Ramos (cell line): ENCODE data around the gene CNN1.
"Not testable (repeated sequence)": the region's sequence is repeated elsewhere in the genome, so short reads cannot be mapped to it uniquely, and the experiment has no call there.

ENCODE experiments used
- in situ Hi-C: fragments of 300-500 bp; cut with MboI; formaldehyde crosslinking; loops from one replicate; pipeline ENCODE4 v1.14.3; 2022; ENCODE audit warnings: low sequenced_read_pairs; ENCODE audit not compliant: unreplicated experiment

The CNN1 gene

GRCh38 chr19:11563532-11563931, 24.9 kb downstream of the CNN1 start:
- in situ Hi-C loops, result no loop called here

- in situ Hi-C loops, result not testable (repeated sequence)
Measured at GRCh38 chr19:11564082-11564807, 25.6 kb downstream of the CNN1 start.

- in situ Hi-C loops, result not testable (repeated sequence)
Measured at GRCh38 chr19:11565649-11565980, 27.0 kb downstream of the CNN1 start.

- in situ Hi-C loops, result no loop called here
Measured at GRCh38 chr19:11566164-11566563, 27.5 kb downstream of the CNN1 start.

- in situ Hi-C loops, result no loop called here
Measured at GRCh38 chr19:11570039-11570462, 31.4 kb downstream of the CNN1 start.

GRCh38 chr19:11573354-11573753, 34.7 kb downstream of the CNN1 start:
- in situ Hi-C loops, result not testable (repeated sequence)

GRCh38 chr19:11573763-11574162, 35.1 kb downstream of the CNN1 start:
- in situ Hi-C loops, result not testable (repeated sequence)

- in situ Hi-C loops, result no loop called here
Measured at GRCh38 chr19:11574689-11575088, 36.0 kb downstream of the CNN1 start.

GRCh38 chr19:11576227-11576626, 37.6 kb downstream of the CNN1 start:
- in situ Hi-C loops, result no loop called here

GRCh38 chr19:11577451-11578257, 39.0 kb downstream of the CNN1 start, which contains the start of gene ACP5:
ACP5 (minus strand) TSS chr19:11577645; CDS start chr19:11577317, 328 bp downstream.
- in situ Hi-C loops, result no loop called here

GRCh38 chr19:11578258-11579142, 39.8 kb downstream of the CNN1 start:
- in situ Hi-C loops, result no loop called here

GRCh38 chr19:11580116-11580515, 41.5 kb downstream of the CNN1 start:
- in situ Hi-C loops, result no loop called here

- in situ Hi-C loops, result no loop called here
Measured at GRCh38 chr19:11581740-11582139, 43.1 kb downstream of the CNN1 start.

- in situ Hi-C loops, result loop anchor here (5.0 kb wide), 1 partner anchor 89 kb away; no protein-coding TSS in a partner anchor
Measured at GRCh38 chr19:11586331-11586730, 47.7 kb downstream of the CNN1 start.

GRCh38 chr19:11587302-11587974, 48.8 kb downstream of the CNN1 start:
- in situ Hi-C loops, result loop anchor here (5.0 kb wide), 1 partner anchor 90 kb away; no protein-coding TSS in a partner anchor

- in situ Hi-C loops, result loop anchor here (5.0 kb wide), 1 partner anchor 91 kb away; no protein-coding TSS in a partner anchor
Measured at GRCh38 chr19:11587975-11588631, 49.5 kb downstream of the CNN1 start.

GRCh38 chr19:11594084-11594483, 55.4 kb downstream of the CNN1 start:
- in situ Hi-C loops, result no loop called here

- in situ Hi-C loops, result no loop called here
Measured at GRCh38 chr19:11596156-11596555, 57.5 kb downstream of the CNN1 start.
